HG03045 (cell line): Measurements from ENCODE around the gene ANKRD9.

ENCODE experiments used
- ATAC-seq: cut with Tn5 transposase; IDR thresholded peaks from one replicate; pipeline ENCODE4 v1.9.1; 2021; ENCODE audit warnings: mild to moderate bottlenecking, moderate library complexity; ENCODE audit not compliant: unreplicated experiment

Gene ANKRD9

GRCh38 chr14:102499401-102500157 lies 10.0 kb downstream of the ANKRD9 start:
- no peak for ATAC-seq

- no peak for ATAC-seq
Measured at GRCh38 chr14:102498678-102499265, 10.8 kb downstream of the ANKRD9 start.

- no peak for ATAC-seq
Measured at GRCh38 chr14:102497998-102498677, 11.4 kb downstream of the ANKRD9 start.

- ATAC-seq, result no peak
Measured at GRCh38 chr14:102496958-102497744, 12.4 kb downstream of the ANKRD9 start.

GRCh38 chr14:102496331-102496691 lies 13.3 kb downstream of the ANKRD9 start:
- ATAC-seq, result no peak

GRCh38 chr14:102495491-102496330 lies 13.9 kb downstream of the ANKRD9 start:
- no peak for ATAC-seq

- no peak for ATAC-seq
Measured at GRCh38 chr14:102493585-102493984, 16.0 kb downstream of the ANKRD9 start.

- no peak for ATAC-seq
Measured at GRCh38 chr14:102493096-102493495, 16.5 kb downstream of the ANKRD9 start.

- ATAC-seq, result no peak
Measured at GRCh38 chr14:102492531-102492910, 17.1 kb downstream of the ANKRD9 start.

GRCh38 chr14:102491786-102492530 lies 17.6 kb downstream of the ANKRD9 start:
- no peak for ATAC-seq

GRCh38 chr14:102491366-102491765 lies 18.2 kb downstream of the ANKRD9 start:
- ATAC-seq, result no peak

- no peak for ATAC-seq
Measured at GRCh38 chr14:102490456-102490855, 19.1 kb downstream of the ANKRD9 start.

GRCh38 chr14:102487204-102487577 lies 22.4 kb downstream of the ANKRD9 start:
- ATAC-seq, result no peak

GRCh38 chr14:102486513-102487203 lies 22.9 kb downstream of the ANKRD9 start:
- no peak for ATAC-seq

- ATAC-seq, result no peak
Measured at GRCh38 chr14:102485693-102486512, 23.7 kb downstream of the ANKRD9 start.

GRCh38 chr14:102484316-102484715 lies 25.3 kb downstream of the ANKRD9 start:
- no peak for ATAC-seq

- ATAC-seq, result no peak
Measured at GRCh38 chr14:102481791-102482238, 27.8 kb downstream of the ANKRD9 start.

GRCh38 chr14:102481371-102481770 lies 28.2 kb downstream of the ANKRD9 start:
- no peak for ATAC-seq
